ENCODE measurements around the gene GJB5. TPM values are rescaled to one million over a fixed set of nuclear protein-coding genes. Genes with fewer than 3 reads are reported as not detected.

GJB5 gene
- total and polyA plus RNA-seq, 2 of the 8 experiments (the other 6 are each of a cell fraction or from before 2014, with no cell fraction given): 0.86 to 3.1 TPM

DNA sequence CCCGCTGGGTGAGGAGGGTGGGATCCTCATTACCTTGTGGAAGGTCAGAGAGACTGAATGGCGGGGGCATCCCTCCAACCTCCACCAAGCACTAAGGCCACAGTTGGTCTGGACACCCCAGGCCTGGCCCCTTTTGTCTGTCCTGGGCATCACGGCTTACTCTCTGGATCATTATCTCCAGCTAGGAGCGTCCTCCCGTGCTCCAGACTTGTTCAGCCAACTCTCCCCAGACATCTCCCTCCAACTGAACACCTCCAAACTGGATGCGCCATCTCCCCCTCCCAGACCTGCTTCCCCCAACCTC, 7.3 kb upstream of the GJB5 start:
- no peak overlapping the region for H3K23ac ChIP-seq (ENCODE audit: insufficient read length)
- no peak overlapping the region for H2BK120ac ChIP-seq (replicated peaks; ENCODE audit: low read depth, low read length)
- CTCF ChIA-PET (ENCODE audit: partially characterized antibody): interaction anchor here (0.6 to 1.2 kb wide), 2 partner anchors 11 to 78 kb away, joined by 4 read pairs; partner anchors contain the start of gene GJB4
- no peak overlapping the region for H3K27ac ChIP-seq (ENCODE audit: low read depth, low read length)
- no peaks in the 10 kb centered on the region; a peak in 2 of 7 replicates for H3K27me3 ChIP-seq (replicated peaks in 1 of 4; ENCODE audit: control insufficient read depth in 3 of 4, extremely low read depth in 1 of 4, insufficient read depth in 3 of 4, low read length in 3 of 4)
- H3K9me3 ChIP-seq (ENCODE audit: insufficient read depth in 2 of 2, low read depth in 1 of 2, low read length in 1 of 2): no peaks in the 10 kb centered on the region
- no peaks in the 10 kb centered on the region for H4K20me1 ChIP-seq (replicated peaks in 1 of 2; ENCODE audit: control insufficient read depth in 1 of 2, insufficient read depth in 2 of 2, low read length in 2 of 2)
- no peak overlapping the region for H3K4me3 ChIP-seq (ENCODE audit: extremely low read depth in 1 of 4, insufficient read depth in 2 of 4, low read depth in 3 of 4, low read length in 4 of 4)
- POLR2A ChIA-PET (ENCODE audit: partially characterized antibody): interaction anchor here (0.6 kb wide), 1 partner anchor 269 kb away, joined by 4 read pairs; no protein-coding TSS in a partner anchor
- H2BK15ac ChIP-seq (ENCODE audit: low read length): no peak overlapping the region
- no peaks in the 10 kb centered on the region for H3K36me3 ChIP-seq (ENCODE audit: control insufficient read depth in 2 of 4, insufficient read depth in 4 of 4, low read length in 3 of 4)
- H2BK20ac ChIP-seq (ENCODE audit: low read length): no peak overlapping the region
- FAIRE-seq (no peak), DNase-seq (ENCODE audit: low read depth in 1 of 2, low spot score in 2 of 2) (no peak)
- H2BK5ac ChIP-seq (ENCODE audit: low read depth, low read length): no peak overlapping the region
- peaks cover 0 to 6% (median 0%) of the 10 kb centered on the region in 4 experiments; a peak in 4 of 7 replicates for H3K4me1 ChIP-seq (replicated peaks in 1 of 4; ENCODE audit: control insufficient read depth in 3 of 4, insufficient read depth in 4 of 4, low read length in 3 of 4)
- H3K79me1 ChIP-seq (ENCODE audit: low read depth, low read length): no peaks in the 10 kb centered on the region
- no peak overlapping the region for H2AFZ ChIP-seq (ENCODE audit: low read length)
- TF ChIP-seq POLR2AphosphoS5 (IDR thresholded peaks at IDR 0.05; ENCODE audit: low read depth, low read length): no peak
- TF ChIP-seq CTBP2 (IDR thresholded peaks at IDR 0.05; ENCODE audit: borderline replicate concordance, insufficient read depth, insufficient read length, low read length): no peak
- TF ChIP-seq ASH2L (IDR thresholded peaks at IDR 0.05; ENCODE audit: low read length): no peak
- no peak for TF ChIP-seq GABPA (IDR thresholded peaks at IDR 0.05; ENCODE audit: borderline replicate concordance, insufficient read depth, low read length)
- no peak for TF ChIP-seq BACH1 (IDR thresholded peaks at IDR 0.05; ENCODE audit: low read length)
- H4K91ac ChIP-seq (replicated peaks; ENCODE audit: insufficient read length, low read length): no peak overlapping the region
- no peak overlapping the region for H3K14ac ChIP-seq (ENCODE audit: insufficient read length)
- H3K23me2 ChIP-seq (ENCODE audit: low read depth, low read length): no peaks in the 10 kb centered on the region; the same call in 1 of the 2 replicates
- no peak overlapping the region for H4K8ac ChIP-seq (ENCODE audit: extremely low read depth, insufficient read depth, low read length)
- H3K4me2 ChIP-seq (ENCODE audit: insufficient read depth in 1 of 2, low read depth in 2 of 2, low read length in 2 of 2): no peak overlapping the region
- H3K56ac ChIP-seq (replicated peaks; ENCODE audit: insufficient read length, low read depth, low read length): no peak overlapping the region
- H3K79me2 ChIP-seq (ENCODE audit: control insufficient read depth in 1 of 2, insufficient read depth in 2 of 2, low read length in 2 of 2): no peaks in the 10 kb centered on the region
- 0 out of 2 replicates have a peak overlapping the region, but pooled peaks have one; percentile 23 for H2BK12ac ChIP-seq (ENCODE audit: low read depth, low read length)
- no peak overlapping the region for H3K18ac ChIP-seq (ENCODE audit: extremely low read depth, low read length)
- H3K4ac ChIP-seq (replicated peaks; ENCODE audit: insufficient read length, low read depth, low read length): no peak overlapping the region
- no peak overlapping the region for H3K9ac ChIP-seq (replicated peaks in 1 of 4; ENCODE audit: extremely low read depth in 1 of 4, low read depth in 3 of 4, low read length in 3 of 4)
- no peak overlapping the region for H4K5ac ChIP-seq (ENCODE audit: insufficient read length, low read depth, low read length)
- H2AK5ac ChIP-seq (ENCODE audit: low read depth, low read length): no peak overlapping the region
- WGBS, 2 experiments (ENCODE audit: extremely low coverage in 1 of 2, insufficient coverage in 1 of 2, insufficient read length in 1 of 2, insufficient replicate concordance in 2 of 2, low coverage in 1 of 2, low lambda C conversion rate in 2 of 2, missing lambda C conversion rate in 1 of 2): 92% methylated on average over 5 of the region's 6 CpGs; no CpG with 5 or more reads in 1 of the 2 experiments

Data from H1 (cell line).